ENCODE results near the gene TMED9.

TMED9 gene

DNA sequence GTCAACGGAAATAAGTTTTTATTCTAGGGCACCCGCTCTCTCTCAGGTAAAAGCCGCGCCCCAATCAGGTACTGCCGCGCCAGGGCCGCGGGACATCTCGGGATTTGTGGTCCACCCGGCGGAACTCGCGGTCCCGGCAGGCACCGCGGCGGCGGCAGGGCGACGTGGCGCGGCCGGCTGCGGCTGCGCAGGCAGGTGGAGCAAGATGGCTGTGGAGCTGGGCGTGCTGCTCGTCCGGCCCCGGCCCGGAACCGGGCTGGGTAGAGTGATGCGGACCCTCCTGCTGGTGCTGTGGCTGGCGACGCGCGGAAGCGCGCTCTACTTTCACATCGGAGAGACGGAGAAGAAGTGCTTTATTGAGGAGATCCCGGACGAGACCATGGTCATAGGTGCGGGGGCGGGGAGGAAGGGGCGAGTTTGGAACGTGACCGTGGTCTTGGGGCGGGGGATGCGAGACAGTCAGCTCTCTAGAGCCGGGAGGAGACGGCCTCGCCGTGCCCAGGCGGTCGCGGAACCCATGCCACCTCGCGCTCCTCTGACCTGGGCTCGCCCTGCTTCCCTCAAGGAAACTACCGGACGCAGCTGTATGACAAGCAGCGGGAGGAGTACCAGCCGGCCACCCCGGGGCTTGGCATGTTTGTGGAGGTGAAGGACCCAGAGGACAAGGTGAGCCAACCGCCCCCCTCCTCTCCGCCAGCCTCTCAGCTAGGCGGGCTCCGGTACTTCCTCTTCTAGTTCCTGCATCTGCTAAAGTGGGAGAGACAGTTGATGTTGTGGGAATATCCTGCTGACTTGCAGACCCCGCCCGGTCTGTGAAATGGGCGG lies at the start of gene TMED9:
Gene TMED9 (plus strand): TSS at position 194 of the 825 bp plus-strand sequence. CDS start 12 bp downstream, at position 206.
- TF ChIP-seq GATA3 (IDR thresholded peaks at IDR 0.05; ENCODE audit: low read depth, low read length) = no peak
- no peak for TF ChIP-seq GATA2 (IDR thresholded peaks at IDR 0.05; ENCODE audit: low read depth, low read length)

DNA sequence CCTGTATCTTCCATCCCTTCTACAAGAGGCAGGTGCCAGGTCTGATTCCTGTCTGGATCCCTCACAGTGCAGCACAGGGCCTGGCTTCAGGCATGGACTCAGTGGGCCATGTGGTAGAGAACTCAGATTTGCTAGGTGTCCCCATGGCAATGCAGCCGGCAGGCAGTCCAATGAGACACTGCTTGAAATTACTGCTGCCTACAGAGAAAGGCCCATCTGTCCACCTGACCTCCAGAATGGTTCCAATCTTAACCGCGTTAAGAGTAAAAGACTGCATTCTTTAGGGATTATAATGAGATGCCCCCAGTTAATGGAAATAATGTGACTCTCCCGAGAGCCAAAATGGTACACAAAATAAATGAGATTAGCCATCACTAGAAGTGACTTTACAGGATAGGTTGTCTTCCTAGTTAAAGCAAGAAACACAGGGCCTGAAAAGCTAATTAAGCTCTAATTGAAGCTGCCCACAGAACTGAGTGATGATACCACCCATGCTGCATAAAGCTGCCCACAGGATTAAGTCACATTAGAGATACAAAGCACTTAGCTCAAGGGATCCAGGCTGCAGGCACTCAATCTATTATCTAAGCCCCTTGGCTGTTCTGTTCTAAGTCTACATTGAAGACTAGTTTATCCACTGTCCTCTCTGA lies 49.1 kb upstream of the TMED9 start:
- TF ChIP-seq GATA2 (IDR thresholded peaks at IDR 0.05; ENCODE audit: low read depth, low read length) (no peak), GATA3 (IDR thresholded peaks at IDR 0.05; ENCODE audit: low read depth, low read length) (no peak)

- TF ChIP-seq GATA3 (IDR thresholded peaks at IDR 0.05; ENCODE audit: low read depth, low read length) = no peak
- no peak for TF ChIP-seq GATA2 (IDR thresholded peaks at IDR 0.05; ENCODE audit: low read depth, low read length)
Observed at GRCh38 chr5:177545487-177546257, 46.3 kb upstream of the TMED9 start.

- TF ChIP-seq GATA3 (IDR thresholded peaks at IDR 0.05; ENCODE audit: low read depth, low read length) (no peak), GATA2 (IDR thresholded peaks at IDR 0.05; ENCODE audit: low read depth, low read length) (peak; percentile 34; the same call in 1 of the 2 replicates)
Observed at GRCh38 chr5:177546258-177546741, 45.7 kb upstream of the TMED9 start.

- TF ChIP-seq GATA3 (IDR thresholded peaks at IDR 0.05; ENCODE audit: low read depth, low read length) (no peak), GATA2 (IDR thresholded peaks at IDR 0.05; ENCODE audit: low read depth, low read length) (no peak)
Observed at GRCh38 chr5:177547736-177548135, 44.3 kb upstream of the TMED9 start.

- TF ChIP-seq GATA3 (IDR thresholded peaks at IDR 0.05; ENCODE audit: low read depth, low read length) (no peak), GATA2 (IDR thresholded peaks at IDR 0.05; ENCODE audit: low read depth, low read length) (no peak)
Observed at GRCh38 chr5:177548495-177548894, 43.5 kb upstream of the TMED9 start.

GRCh38 chr5:177550122-177550521 lies 41.9 kb upstream of the TMED9 start:
- no peak for TF ChIP-seq GATA3 (IDR thresholded peaks at IDR 0.05; ENCODE audit: low read depth, low read length)
- no peak for TF ChIP-seq GATA2 (IDR thresholded peaks at IDR 0.05; ENCODE audit: low read depth, low read length)

GRCh38 chr5:177552839-177553455 lies 39.1 kb upstream of the TMED9 start:
- TF ChIP-seq GATA2 (IDR thresholded peaks at IDR 0.05; ENCODE audit: low read depth, low read length) (no peak), GATA3 (IDR thresholded peaks at IDR 0.05; ENCODE audit: low read depth, low read length) (no peak)

GRCh38 chr5:177553671-177554429 lies 38.2 kb upstream of the TMED9 start:
- TF ChIP-seq GATA2 (IDR thresholded peaks at IDR 0.05; ENCODE audit: low read depth, low read length) (no peak), GATA3 (IDR thresholded peaks at IDR 0.05; ENCODE audit: low read depth, low read length) (no peak)

DNA sequence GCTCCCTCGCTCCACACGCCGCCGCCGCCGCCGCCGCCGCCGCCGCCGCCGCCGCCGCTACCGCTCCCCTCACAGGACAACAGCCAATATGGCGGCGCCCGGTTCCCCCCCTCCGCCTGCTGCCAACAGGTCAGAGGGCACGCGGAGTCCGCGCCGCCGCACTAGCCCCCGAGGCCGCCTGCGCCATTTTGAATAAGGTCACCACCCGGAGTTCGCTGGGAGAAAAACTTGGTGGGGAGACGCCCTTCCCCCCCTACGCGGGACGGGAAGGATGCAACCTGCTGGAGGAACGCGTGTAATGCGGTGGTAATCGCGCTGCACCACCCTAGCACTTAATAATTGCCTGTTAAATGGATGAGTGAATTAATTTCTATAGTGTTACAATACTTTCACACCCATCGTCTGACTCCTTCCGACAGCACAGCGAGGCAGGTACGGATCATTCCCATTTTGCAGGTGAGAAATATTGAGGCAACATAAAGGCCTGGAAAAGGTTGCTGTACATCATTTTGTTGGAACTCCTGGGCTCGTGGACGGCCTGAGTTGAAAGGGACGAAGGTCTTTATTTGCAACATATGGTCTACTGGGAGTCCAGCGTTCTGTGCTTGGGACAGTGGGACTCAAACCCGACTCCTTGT lies 37.4 kb upstream of the TMED9 start, which contains the start of gene FAM193B:
Gene FAM193B (minus strand): TSS at position 90 of the 638 bp plus-strand sequence. CDS start 105 bp downstream, outside the sequence.
- TF ChIP-seq GATA3 (IDR thresholded peaks at IDR 0.05; ENCODE audit: low read depth, low read length) = no peak
- TF ChIP-seq GATA2 (IDR thresholded peaks at IDR 0.05; ENCODE audit: low read depth, low read length) = no peak

- no peak for TF ChIP-seq GATA3 (IDR thresholded peaks at IDR 0.05; ENCODE audit: low read depth, low read length)
- no peak for TF ChIP-seq GATA2 (IDR thresholded peaks at IDR 0.05; ENCODE audit: low read depth, low read length)
Observed at GRCh38 chr5:177555228-177555627, 36.8 kb upstream of the TMED9 start.

DNA sequence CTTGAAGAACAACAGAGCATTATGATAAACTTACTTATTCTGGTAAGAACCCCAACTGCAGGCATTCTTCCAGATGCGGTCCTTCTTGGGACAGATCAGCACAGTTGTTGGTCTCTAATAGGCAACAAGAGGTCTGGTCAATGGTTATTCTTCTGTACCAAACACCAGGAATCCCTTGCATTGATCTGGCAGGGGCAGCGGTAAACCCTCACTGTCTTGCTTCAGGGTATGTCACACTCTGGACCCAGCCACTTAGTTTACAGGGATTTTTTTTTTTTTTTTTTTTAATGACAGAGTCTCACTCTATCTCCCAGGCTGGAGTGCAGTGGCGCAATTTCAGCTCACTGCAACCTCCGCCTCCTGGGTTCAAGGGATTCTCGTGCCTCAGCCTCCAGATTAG lies 36.3 kb upstream of the TMED9 start:
- no peak for TF ChIP-seq GATA2 (IDR thresholded peaks at IDR 0.05; ENCODE audit: low read depth, low read length)
- no peak for TF ChIP-seq GATA3 (IDR thresholded peaks at IDR 0.05; ENCODE audit: low read depth, low read length)
